Measurements from ENCODE around the gene EVC2.
A peak's percentile ranks its signal among the peaks of the same experiment; 100 is the strongest.
"Not testable (repeated sequence)": the region's sequence is repeated elsewhere in the genome, so short reads cannot be mapped to it uniquely, and the experiment has no call there.

Gene EVC2

DNA sequence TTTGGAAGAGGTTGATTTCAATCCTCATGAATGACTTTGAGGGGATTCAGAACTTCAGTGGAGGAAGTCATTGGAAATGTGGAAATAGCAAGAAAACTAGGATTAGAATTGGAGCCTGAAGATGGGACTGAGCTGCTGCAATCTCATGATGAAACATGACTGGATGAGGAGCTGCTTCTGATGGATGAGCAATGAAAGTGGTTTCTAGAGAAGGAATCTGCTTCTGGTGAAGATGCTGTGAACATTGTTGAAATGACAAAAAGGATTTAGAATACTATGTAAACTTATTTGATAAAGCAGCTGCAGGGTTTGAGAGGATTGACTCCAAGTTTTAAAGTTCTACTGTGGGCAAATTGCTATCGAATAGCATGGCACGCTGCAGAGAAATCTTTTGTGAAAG lies 29.7 kb upstream of the EVC2 start:
- no peak for DNase-seq

DNA sequence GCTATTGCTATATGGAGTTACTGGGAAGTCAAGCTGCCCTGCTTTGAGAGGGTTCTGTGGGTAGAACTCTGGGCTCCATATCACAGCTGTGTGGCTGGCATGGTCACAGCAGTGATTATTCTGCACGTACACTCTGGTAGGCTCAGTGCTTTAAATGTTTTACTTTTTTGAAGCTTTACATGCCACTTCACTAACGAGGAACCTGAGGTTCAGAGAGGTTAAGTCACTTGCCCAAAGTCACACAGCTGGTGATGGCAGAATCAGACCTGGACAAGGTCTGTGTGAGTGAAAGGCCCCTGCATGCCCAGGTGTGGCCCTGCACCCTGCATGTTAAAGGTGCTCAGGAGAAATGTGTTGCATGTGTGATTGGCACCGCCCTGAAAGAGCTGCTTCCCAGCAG lies 27.1 kb upstream of the EVC2 start:
- no peak for DNase-seq

DNA sequence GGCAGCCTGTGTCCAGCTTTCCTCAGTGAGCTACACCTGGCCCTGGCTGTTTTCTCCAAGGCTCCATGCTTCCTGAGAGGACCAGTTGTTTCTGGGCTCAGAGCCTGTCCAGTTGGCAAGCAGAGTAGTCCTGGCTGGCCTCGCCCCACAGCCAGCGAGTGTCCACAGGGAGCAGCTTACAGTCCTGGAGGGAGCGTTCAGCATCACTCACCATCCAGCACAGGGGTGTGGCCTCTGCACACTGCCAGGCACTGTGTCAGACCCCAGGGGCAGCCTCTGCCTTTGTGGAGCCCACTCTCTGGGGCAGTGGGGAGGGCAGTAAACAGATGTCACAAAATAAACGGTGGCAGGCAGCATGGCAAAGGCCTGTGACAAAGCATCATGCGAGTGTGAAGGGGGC lies 26.5 kb upstream of the EVC2 start:
- no peak for DNase-seq

DNA sequence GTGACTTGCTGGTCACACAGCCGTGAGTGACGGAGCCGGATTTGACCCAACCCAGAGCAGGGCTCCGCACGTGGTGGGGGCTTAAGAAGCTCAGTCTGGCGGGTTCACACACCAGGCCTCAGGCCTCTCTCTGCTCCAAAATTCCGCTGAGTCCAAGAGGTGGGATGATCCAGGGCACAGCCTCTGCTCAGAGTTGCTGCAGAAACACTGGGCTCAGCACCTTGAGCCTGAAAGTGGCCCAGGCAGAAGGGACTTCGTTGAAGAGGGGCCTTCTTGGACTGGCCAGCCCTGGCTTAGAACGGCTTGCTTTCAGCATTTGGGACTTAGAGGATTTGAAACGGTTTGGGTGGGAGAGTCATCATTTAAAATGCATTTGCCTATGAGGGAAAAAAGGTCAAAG lies 23.8 kb upstream of the EVC2 start:
- DNase-seq, result no peak

DNA sequence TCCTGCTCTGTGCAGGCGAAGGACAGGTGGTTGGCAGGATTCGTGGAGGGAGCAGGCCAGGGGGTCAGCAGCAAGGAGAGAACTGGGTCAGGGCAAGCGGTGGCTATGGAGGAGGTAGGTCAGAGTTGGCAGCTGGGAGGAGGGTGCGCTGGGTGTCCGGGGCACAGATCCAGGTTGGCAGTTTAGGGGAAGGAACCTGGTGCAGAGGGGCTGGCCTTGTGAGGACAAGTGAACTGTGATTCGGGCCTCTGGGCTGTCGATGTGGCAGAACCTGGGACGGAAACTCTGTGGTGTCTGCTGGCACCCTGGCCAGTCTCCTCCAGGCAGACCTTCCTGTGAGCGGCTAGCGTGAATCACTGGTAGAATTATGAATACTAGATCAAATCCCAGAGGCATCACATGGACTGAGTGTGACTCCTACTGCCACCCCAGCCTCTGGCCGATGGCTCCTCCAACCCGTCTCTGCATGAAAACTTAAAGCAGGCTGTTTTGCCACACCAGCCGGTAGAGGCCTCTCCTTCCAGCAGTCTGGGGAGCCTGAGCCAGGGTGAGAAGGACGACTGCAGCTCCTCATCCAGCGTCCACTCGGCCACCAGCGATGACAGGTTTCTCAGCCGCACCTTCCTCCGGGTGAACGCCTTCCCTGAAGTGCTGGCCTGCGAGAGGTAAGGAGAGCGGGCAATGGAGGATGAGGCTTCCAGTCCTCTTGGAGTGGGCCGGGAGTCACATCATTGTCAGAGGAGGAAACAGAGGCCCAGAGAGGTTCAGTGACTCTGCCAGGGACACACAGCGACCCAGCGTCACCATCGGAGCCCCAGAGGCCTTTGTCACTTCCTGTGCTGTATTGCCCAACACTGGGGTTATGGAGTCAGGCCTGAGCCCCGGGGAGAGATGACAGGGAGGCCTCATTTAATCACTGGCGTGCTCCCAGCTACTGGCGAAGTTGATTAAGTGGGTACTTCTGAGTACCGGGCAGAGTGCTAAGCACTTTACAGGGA lies 22.9 kb upstream of the EVC2 start:
- no peak for DNase-seq

DNA sequence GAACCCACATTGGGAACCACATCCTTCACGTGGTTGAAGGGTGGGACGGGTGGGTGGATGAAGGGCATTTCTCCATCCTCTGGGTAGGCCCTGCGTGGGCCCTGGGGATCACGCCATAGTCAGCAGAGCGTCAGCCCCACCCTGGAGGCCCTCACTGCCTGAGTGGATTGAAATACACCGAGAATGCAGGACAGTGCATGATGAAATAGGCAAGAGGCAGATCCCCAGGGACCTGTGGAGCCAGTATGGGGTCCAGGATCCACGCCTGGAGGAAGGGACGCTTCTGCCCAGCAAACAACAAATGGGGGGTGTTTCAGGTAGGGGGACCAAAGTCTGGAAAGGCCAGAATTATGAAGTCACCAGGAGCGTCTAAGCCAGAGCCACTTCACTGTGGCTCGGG lies 22.1 kb upstream of the EVC2 start:
- no peak for DNase-seq

DNA sequence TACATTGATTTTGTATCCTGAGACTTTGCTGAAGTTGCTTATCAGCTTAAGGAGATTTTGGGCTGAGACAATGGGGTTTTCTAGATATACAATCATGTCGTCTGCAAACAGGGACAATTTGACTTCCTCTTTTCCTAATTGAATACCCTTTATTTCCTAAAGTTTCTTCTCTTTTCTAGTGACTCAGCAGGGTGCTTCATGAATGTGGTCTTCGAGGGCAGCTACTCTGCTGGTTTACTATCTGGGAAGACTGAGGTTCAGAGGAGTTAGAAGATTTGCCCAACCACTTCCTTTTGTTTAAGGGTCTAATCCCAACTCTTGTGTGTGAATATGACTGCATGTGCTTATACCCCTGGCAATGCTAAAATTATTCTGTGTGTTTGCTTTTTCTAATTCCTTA lies 20.1 kb upstream of the EVC2 start:
- DNase-seq, result not testable (repeated sequence)

DNA sequence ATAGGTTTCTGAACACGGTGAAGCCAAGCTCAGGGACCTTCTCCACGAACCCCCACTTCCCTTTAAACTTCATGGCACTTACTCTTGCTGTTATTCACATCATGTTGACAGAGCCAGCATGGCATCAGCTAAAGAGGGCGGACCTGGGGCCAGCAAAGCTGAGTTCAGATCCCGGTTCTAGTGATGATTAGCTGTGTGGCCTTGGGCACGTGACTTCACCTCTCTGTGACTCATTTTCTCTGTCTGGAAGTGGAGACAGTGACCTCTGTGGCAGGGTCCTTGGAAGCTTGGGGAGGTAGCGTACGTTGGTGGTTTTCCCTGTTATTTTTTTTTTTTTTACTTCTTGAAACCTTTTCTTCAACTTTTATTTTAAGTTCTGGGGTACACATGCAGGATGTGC lies 16.0 kb upstream of the EVC2 start:
- no peak for DNase-seq

DNA sequence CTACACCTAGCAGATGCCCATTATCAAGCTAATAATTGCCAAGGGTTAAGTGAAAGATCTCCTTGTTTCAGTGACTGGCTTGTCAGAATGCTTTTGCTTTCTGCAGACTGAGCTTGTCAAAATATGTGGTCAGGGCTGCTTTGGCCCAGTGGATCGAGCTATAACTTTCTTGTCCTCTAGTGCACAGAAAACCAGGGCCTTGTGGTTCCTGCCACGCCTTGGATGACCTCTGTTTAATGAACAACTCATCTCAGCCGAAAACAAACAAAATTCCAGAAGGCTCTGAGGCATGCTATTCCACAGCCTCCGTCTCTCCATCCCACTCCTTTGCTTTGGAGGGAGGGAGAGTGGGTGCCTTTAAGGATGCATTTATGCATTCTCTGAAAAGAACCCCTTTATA lies 14.0 kb upstream of the EVC2 start:
- DNase-seq, result no peak

DNA sequence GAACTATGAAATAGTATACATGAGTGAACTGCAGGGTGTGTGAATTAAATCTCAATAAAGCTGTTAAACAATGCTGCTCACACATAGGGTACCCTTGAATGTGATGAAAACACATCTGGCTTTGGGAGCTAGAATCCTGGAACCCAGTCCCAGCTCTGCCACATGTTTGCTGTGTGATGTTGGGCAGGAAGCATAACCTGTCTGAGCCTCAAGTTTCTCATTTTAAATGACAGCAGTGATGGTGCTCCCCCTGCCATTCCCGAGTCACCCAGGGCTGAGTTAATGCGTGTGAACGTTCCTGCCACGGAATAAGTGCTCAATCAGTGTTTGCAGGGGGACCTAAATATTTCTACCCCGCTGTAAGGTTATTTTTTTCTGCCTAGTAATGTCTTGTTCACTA lies 13.6 kb upstream of the EVC2 start:
- no peak for DNase-seq

DNA sequence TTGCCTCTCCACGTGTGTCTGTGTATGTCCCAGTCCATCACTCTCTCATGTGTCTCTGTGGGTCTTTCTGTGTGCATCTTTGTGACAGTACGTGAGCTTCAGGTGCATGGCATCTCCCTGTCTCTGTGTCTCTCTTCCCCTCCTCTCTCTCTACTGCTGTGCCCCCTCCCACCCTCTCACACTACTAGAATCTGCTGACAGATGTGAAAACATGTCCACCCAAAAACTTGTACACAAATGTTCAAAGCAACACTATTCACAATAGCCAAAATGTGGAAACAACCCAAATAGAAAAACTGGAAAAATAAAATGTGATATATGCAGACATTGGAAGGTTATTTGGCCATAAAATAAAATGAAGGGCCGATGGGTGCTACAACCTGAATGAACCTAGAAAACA lies 12.6 kb upstream of the EVC2 start:
- no peak for DNase-seq

DNA sequence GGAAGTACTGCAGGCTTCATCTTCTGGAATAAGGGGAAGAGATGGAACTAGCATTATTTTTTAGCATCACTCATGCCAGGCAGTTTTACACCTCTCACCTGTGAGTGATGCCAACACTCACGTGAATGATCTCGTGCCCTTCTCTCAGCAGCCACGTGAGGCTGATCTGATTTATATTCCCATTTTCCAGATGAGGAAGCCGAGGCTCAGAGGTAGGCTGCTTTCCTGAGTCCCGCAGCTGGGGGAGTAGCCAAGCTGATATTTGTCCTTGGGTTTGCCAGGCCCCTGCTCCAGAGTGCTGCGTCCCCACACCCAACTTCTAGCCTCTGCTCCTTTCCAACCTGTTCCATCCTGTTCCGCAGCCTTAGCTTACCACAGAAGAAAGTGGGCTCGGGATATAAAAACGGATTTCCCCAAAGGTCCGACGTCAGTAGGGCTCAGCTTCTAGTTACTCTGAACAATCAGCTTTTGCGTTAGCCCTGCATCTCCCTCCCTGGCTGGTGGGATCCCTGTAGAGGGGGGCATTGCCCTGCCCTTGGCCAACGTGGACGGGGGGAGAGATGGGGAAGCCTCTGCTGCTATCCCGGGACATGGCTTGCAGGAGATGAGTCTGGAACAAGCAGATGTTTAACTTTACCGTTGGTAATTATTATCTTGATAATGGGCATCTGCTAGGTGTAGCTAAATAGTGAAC lies 11.9 kb upstream of the EVC2 start:
- no peak for DNase-seq

DNA sequence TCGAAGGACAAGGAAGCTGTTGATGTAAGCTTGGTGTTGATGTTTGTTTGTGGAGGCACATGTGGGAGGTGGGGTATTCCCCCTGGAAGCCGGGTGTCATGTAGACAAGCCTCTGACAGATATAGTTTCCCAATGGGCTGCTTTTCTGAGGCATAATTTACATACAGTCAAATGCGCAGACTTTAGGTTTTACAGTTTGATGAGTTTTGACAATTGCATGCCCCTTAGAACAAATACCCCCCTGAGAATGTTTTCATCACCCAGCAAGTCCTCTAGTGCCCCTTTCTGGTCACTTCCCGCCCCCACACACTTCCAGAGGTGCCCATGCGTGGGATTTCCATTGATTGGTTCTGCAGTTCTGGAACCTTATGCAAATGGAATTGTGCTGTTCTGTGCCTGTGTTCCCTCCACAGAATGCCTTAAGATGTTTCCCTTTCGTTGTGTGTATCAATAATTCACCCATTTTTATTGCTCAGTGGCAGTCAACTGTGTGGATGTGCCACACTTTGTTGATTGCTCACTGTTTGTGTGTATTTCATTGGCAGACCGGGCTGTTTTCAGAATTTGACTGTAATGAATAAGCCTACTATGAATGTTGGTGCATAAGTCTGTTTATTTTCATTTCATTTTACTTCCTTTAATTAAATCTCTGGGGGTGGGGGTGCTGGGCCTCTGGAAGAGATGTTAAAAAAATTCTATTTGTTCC lies 11.1 kb upstream of the EVC2 start:
- no peak for DNase-seq

DNA sequence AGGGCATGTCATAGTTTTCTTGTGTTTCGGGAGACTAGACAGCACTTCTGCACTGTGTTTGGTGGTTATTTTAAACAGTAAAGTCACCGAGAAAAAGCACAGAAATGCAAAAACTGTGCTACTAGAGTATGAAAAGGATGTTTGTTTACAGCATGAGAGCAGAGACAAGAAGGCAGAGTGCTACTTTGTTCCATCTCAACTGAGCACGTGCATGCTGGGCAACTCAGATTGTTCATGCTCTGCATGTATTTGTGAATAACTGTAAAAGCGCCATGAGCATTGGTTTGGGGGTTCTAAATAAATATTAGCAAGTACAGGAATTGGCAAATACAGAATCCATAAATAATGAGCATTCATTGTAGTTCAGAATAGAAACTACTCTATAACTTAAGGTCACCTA lies 10.1 kb upstream of the EVC2 start:
- no peak for DNase-seq

DNA sequence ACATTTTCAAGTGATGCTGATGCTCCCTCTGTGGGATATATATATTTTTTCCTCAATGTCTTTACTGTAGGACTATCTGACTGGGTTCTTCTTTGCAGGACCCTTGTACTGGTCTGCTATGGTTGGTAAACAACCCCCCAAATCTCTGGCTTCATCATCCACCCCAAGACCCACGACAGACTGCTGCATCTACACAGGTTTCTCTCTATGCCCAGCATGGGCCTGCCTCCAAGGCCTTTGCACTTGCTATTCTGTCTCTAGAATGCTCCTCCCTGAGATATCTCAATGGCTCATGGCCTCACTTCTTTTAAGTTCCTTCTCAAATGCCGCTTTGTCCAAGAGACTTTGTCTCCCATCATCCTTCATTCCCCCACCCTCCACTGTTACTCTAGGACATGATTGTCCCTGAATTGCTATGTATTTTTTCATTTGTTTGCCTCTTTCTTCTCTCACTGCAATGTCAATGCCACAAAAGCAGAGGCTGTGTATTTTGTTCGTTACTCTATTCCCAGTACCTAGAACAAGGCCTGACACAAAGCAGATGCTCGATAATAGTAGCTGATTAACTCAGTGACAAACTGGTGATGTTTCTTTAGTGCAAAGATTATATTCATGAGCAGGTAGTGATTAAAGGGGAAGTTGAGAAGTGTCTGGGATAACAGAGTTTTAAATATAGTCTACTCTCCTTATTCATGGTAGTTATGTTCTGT lies 9.2 kb upstream of the EVC2 start:
- DNase-seq, result no peak

DNA sequence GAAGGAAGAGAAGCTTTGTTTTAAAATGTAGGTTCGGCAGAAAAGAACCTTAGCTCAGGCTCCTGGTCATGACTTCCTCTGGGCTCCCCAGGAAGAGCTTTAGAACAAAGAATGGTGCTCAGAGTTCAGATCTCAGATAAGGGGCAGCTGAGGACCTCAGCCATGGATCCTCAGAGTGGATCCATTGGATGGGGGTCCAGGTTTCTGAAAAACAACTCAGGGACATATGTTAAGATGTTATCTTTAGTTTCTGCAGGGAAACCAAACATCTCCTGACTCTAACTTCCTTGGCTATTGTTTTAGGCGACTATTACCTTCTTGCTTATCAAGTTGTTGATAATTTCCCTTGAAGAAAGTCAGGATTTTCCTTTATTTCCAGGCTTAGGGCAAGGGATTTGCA lies 8.0 kb upstream of the EVC2 start:
- DNase-seq, result no peak

DNA sequence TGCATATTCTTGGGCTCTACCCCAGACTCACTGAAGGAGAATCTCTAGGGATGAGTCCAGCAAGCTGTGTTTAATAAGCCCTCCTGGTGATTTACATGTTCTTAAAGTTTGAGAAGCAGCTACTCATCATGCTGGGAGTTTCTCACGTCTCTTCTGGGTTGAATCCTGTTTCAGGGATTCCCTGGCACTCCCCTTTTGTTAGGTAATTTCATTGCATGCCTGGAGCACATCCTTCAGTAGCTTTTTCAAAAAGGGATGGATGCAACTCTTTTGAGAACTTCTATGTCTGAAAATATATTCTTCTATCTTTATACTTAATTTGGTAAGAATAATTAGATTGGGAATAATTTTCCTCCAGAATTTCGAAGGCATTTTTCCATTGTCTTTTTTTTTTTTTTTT lies 7.0 kb upstream of the EVC2 start:
- no peak for DNase-seq

DNA sequence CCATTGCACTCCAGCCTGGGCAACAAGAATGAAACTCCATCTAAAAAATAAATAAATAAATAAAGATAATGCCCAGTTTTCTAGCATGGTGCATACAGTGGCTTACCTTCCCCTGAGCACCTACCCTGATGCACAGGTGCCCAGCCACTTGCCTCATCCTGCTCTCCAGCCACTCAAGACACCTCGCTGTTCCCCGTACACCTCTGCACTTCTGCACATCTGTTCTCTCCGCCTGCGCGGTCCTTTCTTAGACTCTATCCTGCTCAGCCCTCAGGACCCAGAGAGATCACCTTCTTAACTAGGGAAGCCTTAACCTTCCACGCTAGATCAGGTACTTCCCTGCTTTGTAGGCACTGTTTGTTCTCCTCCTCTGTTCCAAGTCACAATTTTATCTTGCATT lies 5.5 kb upstream of the EVC2 start:
- no peak for DNase-seq

DNA sequence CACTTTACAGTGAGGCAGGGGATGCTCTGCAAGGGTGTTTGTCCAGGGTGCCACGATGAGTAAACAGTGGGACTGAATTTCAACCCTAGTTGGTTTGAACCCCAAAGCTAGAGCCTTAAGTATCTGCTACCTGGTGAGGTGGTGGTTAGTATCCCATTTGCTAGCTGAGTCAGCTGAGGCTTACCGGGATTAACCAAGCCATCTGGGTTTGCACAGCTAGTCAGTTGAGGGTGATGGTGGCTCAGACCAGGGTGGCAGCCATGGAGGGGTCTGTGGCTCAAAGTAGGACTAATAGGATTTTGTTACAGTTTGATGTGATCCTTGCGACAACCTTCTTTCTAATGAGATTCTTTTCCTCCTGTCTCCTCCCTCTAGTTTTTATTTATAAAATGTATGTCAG lies 4.6 kb upstream of the EVC2 start:
- no peak for DNase-seq

DNA sequence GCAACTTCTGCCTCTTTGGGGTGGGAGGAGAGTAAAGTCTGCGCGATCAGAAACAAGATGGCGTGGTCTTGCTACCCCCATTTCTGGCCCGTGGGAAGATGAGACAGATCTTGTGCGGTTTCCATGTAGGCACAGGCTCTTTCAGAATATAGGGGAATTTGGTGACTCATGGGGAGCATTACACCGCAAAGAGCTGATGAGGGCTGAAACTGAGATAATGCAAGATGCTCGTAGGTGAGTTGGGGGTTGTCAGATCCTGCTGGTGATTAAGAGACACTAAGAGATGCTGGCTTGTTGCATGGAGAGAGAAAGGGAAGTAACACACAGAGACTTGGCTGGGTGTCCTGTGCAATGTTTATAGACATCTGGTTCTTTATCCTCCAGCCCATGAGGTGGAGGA lies 4.2 kb upstream of the EVC2 start:
- DNase-seq, result peak; percentile 4

DNA sequence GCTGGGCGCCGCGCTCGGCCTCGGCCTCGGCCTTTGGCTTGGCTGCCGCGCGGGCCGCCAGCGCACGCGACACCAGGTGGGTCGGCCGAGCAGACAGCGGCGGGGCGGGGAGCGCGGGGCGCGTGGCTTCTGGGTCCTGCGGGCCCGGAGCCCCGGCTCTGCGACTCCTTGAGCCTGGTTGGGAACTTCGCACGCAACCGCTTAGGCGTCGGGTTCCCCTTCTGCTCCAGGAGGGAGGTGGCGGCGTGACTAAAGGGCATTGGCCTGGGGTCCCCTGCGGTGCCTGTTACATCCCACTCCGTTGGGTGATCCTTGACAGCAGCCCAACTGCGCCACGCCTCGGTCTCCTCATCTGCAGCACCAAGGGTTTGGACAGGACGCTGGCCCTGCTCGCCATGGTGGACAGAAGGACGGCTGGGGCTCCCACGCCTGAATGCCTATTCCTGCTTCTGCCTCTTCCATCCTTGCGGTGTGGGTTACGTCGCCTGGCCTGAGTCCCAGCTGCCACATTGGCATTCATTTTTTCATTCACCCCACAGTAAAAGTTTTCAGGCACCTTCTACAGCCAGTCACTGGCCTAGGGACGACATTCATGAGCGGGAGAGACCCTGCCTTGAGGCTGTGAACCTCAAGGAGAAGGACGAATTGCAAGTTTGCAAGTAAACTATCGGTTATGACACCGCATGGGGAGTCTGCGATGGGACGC lies 3.3 kb upstream of the EVC2 start:
- DNase-seq, result no peak

DNA sequence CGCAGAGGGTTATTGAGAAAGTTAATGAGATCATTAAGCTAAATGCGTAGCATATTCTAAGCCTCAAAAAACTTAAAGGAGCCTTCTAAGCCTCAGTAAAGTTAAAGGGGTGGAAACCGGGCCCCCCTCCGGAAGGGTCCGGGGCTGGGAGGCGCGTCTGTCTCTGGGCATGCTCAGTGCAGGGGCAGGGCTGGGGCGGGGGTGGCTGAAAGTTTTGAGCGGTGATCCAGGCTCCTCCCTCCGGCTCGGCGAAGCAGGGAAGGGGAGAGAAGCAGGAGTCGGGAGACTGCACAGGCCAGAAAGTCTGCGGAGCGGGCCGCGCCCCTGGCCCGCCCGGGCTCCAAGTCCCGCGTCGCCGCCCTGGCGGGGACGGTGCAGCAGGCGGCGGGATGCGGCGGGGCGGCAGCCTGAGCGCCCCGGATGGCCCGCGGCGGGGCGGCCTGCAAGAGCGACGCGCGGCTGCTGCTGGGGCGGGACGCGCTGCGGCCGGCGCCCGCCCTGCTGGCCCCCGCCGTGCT lies 2.7 kb upstream of the EVC2 start, which contains the start of gene EVC:
TSS of gene EVC (plus strand) at position 241 of the 518 bp plus-strand sequence. CDS start at position 421, 180 bp downstream.
- no peak for DNase-seq

Measured in CD4-positive, alpha-beta T cell treated with Interleukin-4 for 4 hours (primary cell).